SK-N-SH (cell line): Measurements from ENCODE around the gene S1PR3. TPM values are rescaled to one million over a fixed set of nuclear protein-coding genes. Genes with fewer than 3 reads are reported as not detected.

Experiments
- CTCF ChIA-PET: fragments of 300-600, 350-600 bp; formaldehyde crosslinking; extraction: SDS; loops from one replicate; lab custom pipeline; 2021; lab: Yijun Ruan, JAX
- POLR2A ChIA-PET: fragments of 350-600 bp; sonication (Branson Sonifier 250); formaldehyde crosslinking; extraction: SDS; loops from one replicate; lab custom pipeline; 2020; ENCODE audit warnings: antibody characterized with exemption, inconsistent platforms; lab: Yijun Ruan, JAX
- DNase-seq: peaks from one replicate; pipeline ENCODE4 v3.0.0; 2012
- H2AFZ ChIP-seq: fragments of 200-600 bp; sonication (generic); 2 replicates; pipeline ENCODE4 v1.8.1; 2016; ENCODE audit warnings: antibody characterized with exemption, mild to moderate bottlenecking, low read depth
- H3F3A ChIP-seq: fragments of 200-600 bp; sonication (generic); replicated peaks from 2 replicates; pipeline ENCODE3; 2016; ENCODE audit warnings: antibody characterized with exemption, mild to moderate bottlenecking; ENCODE audit not compliant: insufficient read depth
- H3K27ac ChIP-seq, 2 experiments: fragments of 200-500 bp in 1 of 2; fragments of 200-600 bp in 1 of 2; sonication (Bioruptor generic) in 1 of 2; sonication (generic), shearing (Covaris generic) in 1 of 2; 2 replicates each; pipeline versions ENCODE4 v1.5.1 to v1.6.1; 2014 to 2016; ENCODE audit warnings: low read depth in 2 of 2, inconsistent platforms in 1 of 2, low read length in 1 of 2, mild to moderate bottlenecking in 1 of 2, mixed read lengths in 1 of 2
- H3K27me3 ChIP-seq: fragments of 200-600 bp; sonication (generic), shearing (Covaris generic); 2 replicates; pipeline ENCODE4 v1.6.1; 2016; ENCODE audit warnings: mixed run types; ENCODE audit not compliant: insufficient read depth
- H3K36me3 ChIP-seq, 2 experiments: fragments of 200-500 bp in 1 of 2; fragments of 200-600 bp in 1 of 2; sonication (Bioruptor generic) in 1 of 2; sonication (generic) in 1 of 2; replicated peaks in 1 of 2; 2 replicates each; pipeline versions ENCODE3 to v1.5.1; 2014 to 2016; ENCODE audit warnings: low read length in 1 of 2, mild to moderate bottlenecking in 1 of 2; ENCODE audit not compliant: insufficient read depth in 2 of 2, control insufficient read depth in 1 of 2
- H3K4me1 ChIP-seq, 2 experiments: fragments of 200-500 bp in 1 of 2; fragments of 200-600 bp in 1 of 2; sonication (Bioruptor generic) in 1 of 2; sonication (generic), shearing (Covaris generic) in 1 of 2; 2 replicates each; pipeline versions ENCODE4 v1.5.1 to v1.6.1; 2014 to 2016; ENCODE audit warnings: low read depth in 1 of 2, low read length in 1 of 2, mixed run types in 1 of 2; ENCODE audit not compliant: insufficient read depth in 2 of 2, control insufficient read depth in 1 of 2
- H3K4me2 ChIP-seq: fragments of 200-600 bp; sonication (generic), shearing (Covaris generic); 2 replicates; pipeline ENCODE4 v1.6.1; 2017; ENCODE audit warnings: mixed run types
- H3K4me3 ChIP-seq, 2 experiments: fragments of 200-500 bp in 1 of 2; fragments of 200-600 bp in 1 of 2; sonication (Bioruptor generic) in 1 of 2; sonication (generic), shearing (Covaris generic) in 1 of 2; 2 replicates each; pipeline versions ENCODE4 v1.5.1 to v1.8.1; 2014 to 2016; ENCODE audit warnings: low read depth in 2 of 2, inconsistent platforms in 1 of 2, low read length in 1 of 2, mild to moderate bottlenecking in 1 of 2, mixed read lengths in 1 of 2, moderate library complexity in 1 of 2
- H3K79me2 ChIP-seq: fragments of 200-600 bp; sonication (generic); 2 replicates; pipeline ENCODE4 v1.8.1; 2017; ENCODE audit warnings: mild to moderate bottlenecking; ENCODE audit not compliant: insufficient read depth
- H3K9ac ChIP-seq: fragments of 200-600 bp; sonication (generic); 2 replicates; pipeline ENCODE4 v1.6.1; 2017; ENCODE audit warnings: mixed run types
- H3K9me2 ChIP-seq: fragments of 200-600 bp; sonication (generic); 2 replicates; pipeline ENCODE4 v1.6.1; 2017; ENCODE audit warnings: mixed run types
- H3K9me3 ChIP-seq: fragments of 200-600 bp; sonication (generic); 2 replicates; pipeline ENCODE4 v1.6.1; 2017; ENCODE audit warnings: mixed run types, mild to moderate bottlenecking, moderate library complexity
- H4K20me1 ChIP-seq: fragments of 200-600 bp; sonication (generic); 2 replicates; pipeline ENCODE4 v1.6.1; 2017; ENCODE audit warnings: mild to moderate bottlenecking, mixed run types; ENCODE audit not compliant: insufficient read depth
- CHD2 ChIP-seq: fragments of 150-350 bp; IDR thresholded peaks from 2 replicates; pipeline ENCODE4 v1.6.1; 2018; ENCODE audit warnings: low read length; ENCODE audit not compliant: partially characterized antibody
- CTCF ChIP-seq: fragments of 200-600 bp; sonication (generic); IDR thresholded peaks from 2 replicates; pipeline ENCODE4 v1.6.1; 2017; ENCODE audit warnings: antibody characterized with exemption, mild to moderate bottlenecking, moderate library complexity
- EP300 ChIP-seq, 2 experiments: IDR thresholded peaks; 2 replicates each; pipeline versions ENCODE4 v1.4.0 to v1.6.1; 2012; ENCODE audit warnings: borderline replicate concordance in 1 of 2, low read depth in 1 of 2, low read length in 1 of 2
- EZH2phosphoT487 ChIP-seq: fragments of 200-600 bp; sonication (generic); IDR thresholded peaks from 2 replicates; pipeline ENCODE4 v1.6.1; 2017; ENCODE audit warnings: low read depth, mixed run types, mild to moderate bottlenecking, antibody characterized with exemption, moderate library complexity, borderline replicate concordance
- FOXJ3 ChIP-seq: sonication (generic); formaldehyde crosslinking; IDR thresholded peaks from 2 replicates; pipeline ENCODE4 v1.5.1; 2020; ENCODE audit warnings: mild to moderate bottlenecking, missing genetic modification reagents
- FOXM1 ChIP-seq: IDR thresholded peaks from 2 replicates; pipeline ENCODE4 v1.4.0; 2012; ENCODE audit warnings: low read depth, mild to moderate bottlenecking
- GABPA ChIP-seq: IDR thresholded peaks from 2 replicates; pipeline ENCODE4 v1.4.0; 2012; ENCODE audit warnings: low read depth, mild to moderate bottlenecking
- MEF2A ChIP-seq: IDR thresholded peaks from 2 replicates; pipeline ENCODE4 v1.4.0; 2012; ENCODE audit warnings: low read depth, borderline replicate concordance
- MXI1 ChIP-seq: IDR thresholded peaks from 2 replicates; pipeline ENCODE4 v1.6.1; 2012; ENCODE audit warnings: mild to moderate bottlenecking, low read depth, low read length, improper control_type of control experiment
- NFIC ChIP-seq: IDR thresholded peaks from 2 replicates; pipeline ENCODE4 v1.4.0; 2012; ENCODE audit warnings: borderline replicate concordance
- NRF1 ChIP-seq: IDR thresholded peaks from 2 replicates; pipeline ENCODE4 v1.6.1; 2012; ENCODE audit warnings: low read depth, mild to moderate bottlenecking, low read length
- POLR2AphosphoS5 ChIP-seq: IDR thresholded peaks from 2 replicates; pipeline ENCODE4 v1.6.1; 2012; ENCODE audit warnings: low read depth, low read length
- RFX5 ChIP-seq: IDR thresholded peaks from 2 replicates; pipeline ENCODE4 v1.6.1; 2012; ENCODE audit warnings: mild to moderate bottlenecking, improper control_type of control experiment, low read length
- SIN3A ChIP-seq: IDR thresholded peaks from 2 replicates; pipeline ENCODE4 v1.6.1; 2012; ENCODE audit warnings: low read depth, mild to moderate bottlenecking, low read length, moderate library complexity, borderline replicate concordance
- TCF12 ChIP-seq: IDR thresholded peaks from 2 replicates; pipeline ENCODE4 v1.4.0; 2012
- TEAD4 ChIP-seq: IDR thresholded peaks from 2 replicates; pipeline ENCODE4 v1.4.0; 2012; ENCODE audit warnings: mild to moderate bottlenecking, borderline replicate concordance; ENCODE audit not compliant: insufficient read depth
- WGBS: methylation state at CpG from one replicate; pipeline ENCODE4 v1.1.6; 2017; ENCODE audit warnings: low lambda C conversion rate; 5-methylcytosine and 5-hydroxymethylcytosine counted together
- polyA plus RNA-seq, 3 experiments: library from polyadenylated mRNA; depleted of rRNA; stranded (reverse); fragments of >200 nt; gene quantifications; 2 replicates each; pipeline ENCODE4 v1.2.3, GENCODE V29; 2012
- TF ChIP-seq, protein P1 (sequence below): IDR thresholded peaks from 2 replicates; pipeline ENCODE4 v1.4.0; 2012; ENCODE audit warnings: low read depth, borderline replicate concordance

The S1PR3 gene
- polyA plus RNA-seq, 1 of the 3 experiments (the other 2 are of a cell fraction), result 2.5 TPM

DNA sequence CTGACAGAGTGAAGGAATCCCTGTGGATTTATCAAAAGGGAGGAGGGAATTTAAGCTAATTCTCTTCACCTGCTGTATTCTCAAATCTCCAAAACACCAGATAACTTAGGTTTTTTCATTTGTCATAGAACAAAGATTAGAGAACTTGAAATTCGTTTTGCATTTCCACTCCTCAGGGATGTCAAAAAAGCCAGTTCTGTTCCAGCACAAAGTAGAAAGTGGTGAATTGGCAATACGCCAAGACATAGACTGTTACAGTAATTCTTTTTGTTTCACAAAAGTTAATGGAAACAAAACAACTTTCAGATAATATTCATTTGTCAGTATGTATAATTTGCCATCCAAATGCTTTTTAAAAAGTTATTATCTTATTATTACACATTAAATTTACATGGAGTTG lies 15.0 kb downstream of the S1PR3 start:
- Histone ChIP-seq H3F3A (no peaks in the 10 kb centered on the region), H4K20me1 (no peaks in the 10 kb centered on the region), H3K4me3 (no peak overlapping the region), H3K9ac (no peak overlapping the region), H3K4me2 (no peak overlapping the region), H3K27me3 (no peaks in the 10 kb centered on the region), H3K9me3 (no peaks in the 10 kb centered on the region), H3K27ac (peak overlapping the region in 1 of 2 experiments; percentile 71; a peak in 2 of 4 replicates), H3K36me3 (peaks cover 3 to 13% of the 10 kb centered on the region in 2 experiments), H3K4me1 (peaks cover 9 to 15% of the 10 kb centered on the region in 2 experiments; a peak in 3 of 4 replicates), H3K9me2 (no peaks in the 10 kb centered on the region), H3K79me2 (no peaks in the 10 kb centered on the region), H2AFZ (no peak overlapping the region)
- WGBS, result 20% methylated on average over 2 of the region's 2 CpGs
- TF ChIP-seq TCF12 (no peak), MEF2A (no peak), NFIC (peak; percentile 62), EZH2phosphoT487 (no peak), TEAD4 (no peak), FOXM1 (no peak)
- ChIA-PET POLR2A (no interaction called here), CTCF (interaction anchor here (1.6 kb wide), 1 partner anchor 413 kb away, joined by 6 read pairs; no protein-coding TSS in a partner anchor)
- peak; percentile 44 for DNase-seq

- H3K27me3 ChIP-seq, result no peaks in the 10 kb centered on the region
- H2AFZ ChIP-seq, result no peak overlapping the region
- H3F3A ChIP-seq, result no peaks in the 10 kb centered on the region
- WGBS, result 83% methylated on average over 9 of the region's 9 CpGs
- no peak for DNase-seq
- no peak overlapping the region; a peak in 1 of 4 replicates for H3K27ac ChIP-seq
- no peak overlapping the region for H3K9ac ChIP-seq
- no peaks in the 10 kb centered on the region for H4K20me1 ChIP-seq
- H3K79me2 ChIP-seq, result no peaks in the 10 kb centered on the region
- TF ChIP-seq CHD2, result no peak
- TF ChIP-seq FOXJ3 (CRISPR knock-in tag), result no peak
- no peak for TF ChIP-seq RFX5
- no peak for TF ChIP-seq GABPA
- TF ChIP-seq POLR2AphosphoS5, result no peak
- TF ChIP-seq EP300 (IDR thresholded peaks at IDR 0.05; ENCODE audit: borderline replicate concordance in 1 of 2, low read depth in 1 of 2, low read length in 1 of 2), result no peak
- no peak for TF ChIP-seq SIN3A
- no peak for TF ChIP-seq TEAD4
- TF ChIP-seq NRF1, result no peak
- TF ChIP-seq MXI1, result no peak
- TF ChIP-seq, protein P1, sequence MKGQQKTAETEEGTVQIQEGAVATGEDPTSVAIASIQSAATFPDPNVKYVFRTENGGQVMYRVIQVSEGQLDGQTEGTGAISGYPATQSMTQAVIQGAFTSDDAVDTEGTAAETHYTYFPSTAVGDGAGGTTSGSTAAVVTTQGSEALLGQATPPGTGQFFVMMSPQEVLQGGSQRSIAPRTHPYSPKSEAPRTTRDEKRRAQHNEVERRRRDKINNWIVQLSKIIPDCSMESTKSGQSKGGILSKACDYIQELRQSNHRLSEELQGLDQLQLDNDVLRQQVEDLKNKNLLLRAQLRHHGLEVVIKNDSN, result no peak
- no peak for TF ChIP-seq CTCF
- POLR2A ChIA-PET, result no interaction called here
- H3K9me2 ChIP-seq, result no peaks in the 10 kb centered on the region
- CTCF ChIA-PET, result interaction anchor here (0.7 to 1.0 kb wide), 2 partner anchors 227 to 414 kb away, joined by 3 read pairs; no protein-coding TSS in a partner anchor
- H3K4me1 ChIP-seq, result peaks cover 9 to 17% of the 10 kb centered on the region in 2 experiments; a peak in 3 of 4 replicates
- no peaks in the 10 kb centered on the region for H3K9me3 ChIP-seq
- H3K36me3 ChIP-seq, result peaks cover 3 to 10% of the 10 kb centered on the region in 2 experiments
- H3K4me2 ChIP-seq, result no peak overlapping the region
- no peak overlapping the region for H3K4me3 ChIP-seq
Observed at GRCh38 chr9:89006996-89007967, 16.0 kb downstream of the S1PR3 start.
